Measurements from ENCODE around the gene SLC7A14.

The SLC7A14 gene

DNA sequence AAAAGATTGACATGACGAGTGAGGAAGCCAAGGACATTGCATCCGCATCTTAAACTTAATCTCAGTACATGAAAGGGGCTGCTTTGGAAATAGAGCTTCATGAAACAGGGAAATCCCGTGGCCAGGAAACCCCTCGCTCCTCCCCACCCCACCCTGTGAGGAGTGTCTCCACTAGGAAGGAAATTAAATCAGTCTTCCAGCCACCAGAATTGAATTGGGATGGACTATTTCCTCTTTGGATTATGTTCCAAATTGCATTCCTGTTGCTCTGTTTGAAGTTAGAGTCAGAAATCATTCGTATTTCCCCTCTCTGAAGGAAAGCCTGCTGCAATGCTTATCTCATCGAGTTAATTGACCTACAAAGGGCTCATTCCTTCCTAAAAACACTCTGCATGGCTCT is 131.4 kb downstream of the SLC7A14 start:
- H3K4me1 ChIP-seq (ENCODE audit: insufficient read depth, low read length, poor library complexity, severe bottlenecking) = no peaks in the 10 kb centered on the region
- no peaks in the 10 kb centered on the region for H3K27me3 ChIP-seq (ENCODE audit: insufficient read depth, low read length, poor library complexity, severe bottlenecking)
- no peaks in the 10 kb centered on the region for H4K20me1 ChIP-seq (ENCODE audit: insufficient read depth, low read length, poor library complexity, severe bottlenecking)
- no peaks in the 10 kb centered on the region for H3K79me2 ChIP-seq (ENCODE audit: insufficient read depth, low read length)
- no peak overlapping the region for H3K9ac ChIP-seq (ENCODE audit: low read depth, low read length, poor library complexity, severe bottlenecking)
- H3K9me3 ChIP-seq (ENCODE audit: insufficient read depth, low read depth, low read length) = no peaks in the 10 kb centered on the region
- no peak for TF ChIP-seq CTCF (conservative IDR thresholded peaks at IDR 0.05; ENCODE audit: low read length)
- no peak for TF ChIP-seq EZH2phosphoT487 (IDR thresholded peaks at IDR 0.05; ENCODE audit: borderline replicate concordance)
- H3K36me3 ChIP-seq (ENCODE audit: insufficient read depth, low read length) = no peaks in the 10 kb centered on the region
- no peak overlapping the region for H2AFZ ChIP-seq (ENCODE audit: low read length)
- no peak overlapping the region for H3K4me3 ChIP-seq (ENCODE audit: low read length, poor library complexity, severe bottlenecking)
- H3F3A ChIP-seq (ENCODE audit: low read depth) = no peaks in the 10 kb centered on the region
- no peak overlapping the region for H3K4me2 ChIP-seq (ENCODE audit: low read depth, low read length, poor library complexity, severe bottlenecking)
- H3K9me2 ChIP-seq (replicated peaks; ENCODE audit: low read depth, low read length) = no peaks in the 10 kb centered on the region

DNA sequence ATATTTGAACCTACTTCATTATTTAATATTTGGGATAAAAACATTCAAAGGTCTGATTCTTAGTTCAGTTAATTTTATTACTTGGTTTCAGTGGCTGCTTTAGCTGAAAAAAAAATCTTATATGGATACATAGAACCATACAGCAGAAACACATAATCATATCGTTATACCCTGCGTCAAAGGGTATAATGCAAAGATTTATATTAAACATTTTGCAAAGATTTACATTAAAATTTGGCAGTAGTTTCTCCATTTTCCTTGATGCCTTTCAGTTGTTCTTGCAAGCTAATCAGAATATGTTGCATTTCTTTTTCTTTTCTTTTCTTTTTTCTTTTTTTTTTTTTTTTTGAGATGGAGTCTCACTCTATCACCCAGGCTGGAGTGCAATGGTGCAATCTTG is 135.8 kb downstream of the SLC7A14 start:
- H3F3A ChIP-seq (ENCODE audit: low read depth) = no peaks in the 10 kb centered on the region
- no peaks in the 10 kb centered on the region for H3K9me3 ChIP-seq (ENCODE audit: insufficient read depth, low read depth, low read length)
- H2AFZ ChIP-seq (ENCODE audit: low read length) = no peak overlapping the region

GRCh38 chr3:170448584-170448983 is 137.3 kb downstream of the SLC7A14 start:
- Histone ChIP-seq H3K4me1 (ENCODE audit: insufficient read depth, low read length, poor library complexity, severe bottlenecking) (no peaks in the 10 kb centered on the region), H3K4me3 (ENCODE audit: low read length, poor library complexity, severe bottlenecking) (no peak overlapping the region), H4K20me1 (ENCODE audit: insufficient read depth, low read length, poor library complexity, severe bottlenecking) (no peaks in the 10 kb centered on the region), H3K4me2 (ENCODE audit: low read depth, low read length, poor library complexity, severe bottlenecking) (no peak overlapping the region), H3K79me2 (ENCODE audit: insufficient read depth, low read length) (no peaks in the 10 kb centered on the region), H3K36me3 (ENCODE audit: insufficient read depth, low read length) (no peaks in the 10 kb centered on the region), H3K9me3 (ENCODE audit: insufficient read depth, low read depth, low read length) (no peaks in the 10 kb centered on the region), H2AFZ (ENCODE audit: low read length) (no peak overlapping the region), H3K9ac (ENCODE audit: low read depth, low read length, poor library complexity, severe bottlenecking) (no peak overlapping the region), H3F3A (ENCODE audit: low read depth) (no peaks in the 10 kb centered on the region), H3K27me3 (ENCODE audit: insufficient read depth, low read length, poor library complexity, severe bottlenecking) (no peaks in the 10 kb centered on the region), H3K9me2 (replicated peaks; ENCODE audit: low read depth, low read length) (no peaks in the 10 kb centered on the region)
- TF ChIP-seq CTCF (conservative IDR thresholded peaks at IDR 0.05; ENCODE audit: low read length) = no peak
- no peak for TF ChIP-seq EZH2phosphoT487 (IDR thresholded peaks at IDR 0.05; ENCODE audit: borderline replicate concordance)

More for the DNA sequence above, 135.8 kb downstream of the SLC7A14 start:
- no peak overlapping the region for H3K4me3 ChIP-seq (ENCODE audit: low read length, poor library complexity, severe bottlenecking)
- no peak overlapping the region for H3K9ac ChIP-seq (ENCODE audit: low read depth, low read length, poor library complexity, severe bottlenecking)
- TF ChIP-seq EZH2phosphoT487 (IDR thresholded peaks at IDR 0.05; ENCODE audit: borderline replicate concordance) (no peak), CTCF (conservative IDR thresholded peaks at IDR 0.05; ENCODE audit: low read length) (no peak)
- no peaks in the 10 kb centered on the region for H3K27me3 ChIP-seq (ENCODE audit: insufficient read depth, low read length, poor library complexity, severe bottlenecking)
- no peaks in the 10 kb centered on the region for H3K9me2 ChIP-seq (replicated peaks; ENCODE audit: low read depth, low read length)
- H3K79me2 ChIP-seq (ENCODE audit: insufficient read depth, low read length) = no peaks in the 10 kb centered on the region
- H3K4me2 ChIP-seq (ENCODE audit: low read depth, low read length, poor library complexity, severe bottlenecking) = no peak overlapping the region
- no peaks in the 10 kb centered on the region for H4K20me1 ChIP-seq (ENCODE audit: insufficient read depth, low read length, poor library complexity, severe bottlenecking)
- no peaks in the 10 kb centered on the region for H3K36me3 ChIP-seq (ENCODE audit: insufficient read depth, low read length)
- H3K4me1 ChIP-seq (ENCODE audit: insufficient read depth, low read length, poor library complexity, severe bottlenecking) = no peaks in the 10 kb centered on the region
